GM12873 (cell line): Measurements from ENCODE around the gene ZNF324B.
A peak's percentile ranks its signal among the peaks of the same experiment; 100 is the strongest.

Experiments used
- TF ChIP-seq, protein P1 (sequence below): IDR thresholded peaks from 2 replicates; pipeline ENCODE4 v1.5.1; 2012; ENCODE audit warnings: low read depth, mild to moderate bottlenecking, moderate library complexity, low read length, control low read depth; ENCODE audit not compliant: insufficient read depth; ENCODE audit errors: missing control alignments

ZNF324B gene

GRCh38 chr19:58450856-58451357 lies 515 bp upstream of the ZNF324B start:
- TF ChIP-seq, protein P1, sequence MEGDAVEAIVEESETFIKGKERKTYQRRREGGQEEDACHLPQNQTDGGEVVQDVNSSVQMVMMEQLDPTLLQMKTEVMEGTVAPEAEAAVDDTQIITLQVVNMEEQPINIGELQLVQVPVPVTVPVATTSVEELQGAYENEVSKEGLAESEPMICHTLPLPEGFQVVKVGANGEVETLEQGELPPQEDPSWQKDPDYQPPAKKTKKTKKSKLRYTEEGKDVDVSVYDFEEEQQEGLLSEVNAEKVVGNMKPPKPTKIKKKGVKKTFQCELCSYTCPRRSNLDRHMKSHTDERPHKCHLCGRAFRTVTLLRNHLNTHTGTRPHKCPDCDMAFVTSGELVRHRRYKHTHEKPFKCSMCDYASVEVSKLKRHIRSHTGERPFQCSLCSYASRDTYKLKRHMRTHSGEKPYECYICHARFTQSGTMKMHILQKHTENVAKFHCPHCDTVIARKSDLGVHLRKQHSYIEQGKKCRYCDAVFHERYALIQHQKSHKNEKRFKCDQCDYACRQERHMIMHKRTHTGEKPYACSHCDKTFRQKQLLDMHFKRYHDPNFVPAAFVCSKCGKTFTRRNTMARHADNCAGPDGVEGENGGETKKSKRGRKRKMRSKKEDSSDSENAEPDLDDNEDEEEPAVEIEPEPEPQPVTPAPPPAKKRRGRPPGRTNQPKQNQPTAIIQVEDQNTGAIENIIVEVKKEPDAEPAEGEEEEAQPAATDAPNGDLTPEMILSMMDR, result no peak

- TF ChIP-seq, protein P1, result no peak
Observed at GRCh38 chr19:58453743-58454142, 2.3 kb downstream of the ZNF324B start.

DNA sequence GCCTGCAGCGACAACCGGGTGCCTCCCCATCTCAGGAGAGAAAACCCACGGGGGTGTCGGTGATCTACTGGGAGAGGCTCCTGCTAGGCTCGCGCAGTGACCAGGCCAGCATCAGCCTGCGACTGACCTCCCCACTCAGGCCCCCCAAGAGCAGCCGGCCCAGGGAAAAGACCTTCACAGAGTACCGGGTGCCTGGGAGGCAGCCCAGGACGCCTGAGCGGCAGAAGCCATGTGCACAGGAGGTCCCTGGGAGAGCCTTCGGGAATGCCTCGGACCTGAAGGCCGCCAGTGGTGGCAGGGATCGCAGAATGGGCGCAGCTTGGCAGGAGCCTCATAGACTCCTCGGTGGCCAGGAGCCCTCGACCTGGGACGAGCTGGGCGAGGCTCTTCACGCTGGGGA lies 3.9 kb downstream of the ZNF324B start:
- TF ChIP-seq, protein P1, result no peak

GRCh38 chr19:58456111-58456510 lies 4.7 kb downstream of the ZNF324B start:
- TF ChIP-seq, protein P1, result no peak

- TF ChIP-seq, protein P1, result no peak
Observed at GRCh38 chr19:58460039-58460438, 8.6 kb downstream of the ZNF324B start.

- TF ChIP-seq, protein P1, result no peak
Observed at GRCh38 chr19:58466089-58466759, 14.8 kb downstream of the ZNF324B start.

DNA sequence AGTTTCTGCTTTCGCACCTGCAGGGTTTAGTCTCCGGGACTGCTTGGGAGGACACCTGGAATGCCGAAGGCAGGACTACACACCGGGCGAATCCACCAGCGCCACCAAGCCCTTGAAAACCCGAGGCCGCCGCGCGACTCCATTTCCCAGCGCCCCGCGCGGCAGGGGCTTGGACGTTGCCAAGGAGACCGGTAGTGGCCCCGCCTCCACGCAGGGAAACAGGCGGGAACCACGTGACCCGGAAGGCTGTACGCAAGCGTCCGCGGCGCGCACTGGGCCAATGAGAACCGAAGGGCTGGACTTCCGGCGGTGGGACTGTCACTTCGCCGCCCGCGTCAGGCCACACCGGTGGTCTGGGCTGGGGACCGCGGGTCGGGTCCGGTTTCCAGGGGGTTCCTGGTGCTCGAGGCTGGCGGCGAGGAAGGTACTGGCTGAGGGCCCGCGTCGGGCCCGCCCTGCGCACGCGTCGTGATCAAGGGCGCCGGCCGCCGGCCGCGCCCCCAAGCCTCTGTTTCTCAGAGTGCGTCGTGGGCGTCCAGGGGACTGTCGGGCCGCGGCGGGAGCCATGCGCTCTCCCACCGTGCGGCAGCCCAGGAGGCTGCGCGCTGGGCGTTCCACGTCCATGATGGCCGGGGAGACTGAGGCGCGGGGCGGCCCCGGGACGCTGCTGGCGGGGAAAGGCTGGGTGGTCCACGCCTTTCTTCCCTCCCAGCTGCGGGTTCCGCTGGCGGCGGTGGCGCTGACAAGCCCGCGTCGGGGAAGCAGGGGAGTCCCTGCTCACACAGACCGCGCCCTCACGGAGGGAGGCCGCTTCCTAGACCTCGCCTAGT lies 15.6 kb downstream of the ZNF324B start, which contains the start of gene ZNF324:
ZNF324 (plus strand) TSS at position 321 of the 830 bp plus-strand sequence. CDS start 2,106 bp downstream, outside the sequence.
- TF ChIP-seq, protein P1, result peak; percentile 3
